Panc1 (cell line): ENCODE results near the gene RNF167. TPM values are rescaled to one million over a fixed set of nuclear protein-coding genes. Genes with fewer than 3 reads are reported as not detected.
"Not testable (repeated sequence)": the region's sequence is repeated elsewhere in the genome, so short reads cannot be mapped to it uniquely, and the experiment has no call there.

Source experiments
- ATAC-seq: fragments of 200-7000 bp; cut with Tn5 transposase; 2 replicates; pipeline ENCODE4 v1.9.1; 2020; ENCODE audit warnings: mild to moderate bottlenecking, moderate library complexity
- BruUV-seq: library from RNA; stranded (reverse); fragments of 400-500 nt; replicated peaks from 2 replicates; lab custom pipeline; 2021; lab: Mats Ljungman, UMichigan
- CTCF ChIA-PET: fragments of 300-600 bp; sonication (Branson Sonifier 250); formaldehyde crosslinking; loops from one replicate; lab custom pipeline; 2022; ENCODE audit warnings: antibody characterized with exemption; lab: Charles Lee
- POLR2A ChIA-PET: fragments of 300-600 bp; sonication (Branson Sonifier 250); formaldehyde crosslinking; loops from one replicate; lab custom pipeline; 2022; ENCODE audit warnings: antibody characterized with exemption; lab: Charles Lee
- DNase-seq: peaks from one replicate; pipeline ENCODE4 v3.0.0-alpha.2; 2010; ENCODE audit warnings: low read depth, low spot score
- H3K27ac ChIP-seq: 2 replicates; pipeline ENCODE4 v1.5.1; 2011; ENCODE audit warnings: mild to moderate bottlenecking, low read length, inconsistent platforms
- H3K27me3 ChIP-seq: fragments of 200-500 bp; sonication (Bioruptor generic); 2 replicates; pipeline ENCODE4 v1.6.0; 2014; ENCODE audit warnings: low read length, inconsistent platforms; ENCODE audit not compliant: control insufficient read depth, insufficient read depth
- H3K36me3 ChIP-seq: fragments of 200-500 bp; sonication (Bioruptor generic); 2 replicates; pipeline ENCODE4 v1.5.1; 2014; ENCODE audit warnings: inconsistent platforms, mild to moderate bottlenecking, low read length, moderate library complexity; ENCODE audit not compliant: control insufficient read depth, insufficient read depth
- H3K4me1 ChIP-seq: 2 replicates; pipeline ENCODE4 v1.5.1; 2011; ENCODE audit warnings: inconsistent platforms, mild to moderate bottlenecking, low read length, moderate library complexity; ENCODE audit not compliant: control insufficient read depth, insufficient read depth
- H3K4me3 ChIP-seq, 2 experiments: 2 replicates each; pipeline ENCODE4 v1.5.1; 2011 to 2012; ENCODE audit warnings: low read depth in 2 of 2, low read length in 2 of 2, mild to moderate bottlenecking in 2 of 2, inconsistent platforms in 1 of 2, moderate library complexity in 1 of 2
- H3K9me3 ChIP-seq: fragments of 200-500 bp; sonication (Bioruptor generic); 2 replicates; pipeline ENCODE4 v1.5.1; 2014; ENCODE audit warnings: low read depth, mild to moderate bottlenecking, inconsistent platforms, low read length, moderate library complexity; ENCODE audit not compliant: control insufficient read depth, insufficient read depth
- POLR2AphosphoS5 ChIP-seq: IDR thresholded peaks from 2 replicates; pipeline ENCODE4 v1.6.1; 2012; ENCODE audit warnings: mild to moderate bottlenecking, low read depth, low read length, moderate library complexity
- SIN3A ChIP-seq: IDR thresholded peaks from 2 replicates; pipeline ENCODE4 v1.6.1; 2012; ENCODE audit warnings: low read depth, mild to moderate bottlenecking, low read length, moderate library complexity, borderline replicate concordance; ENCODE audit not compliant: insufficient read depth
- TCF7L2 ChIP-seq: IDR thresholded peaks from 2 replicates; pipeline ENCODE4 v1.6.1; 2011; ENCODE audit warnings: mild to moderate bottlenecking, low read depth, low read length, inconsistent platforms
- in situ Hi-C: cut with HindIII; loops from 2 replicates; pipeline ENCODE4 v1.10.0; 2016; ENCODE audit warnings: low sequenced_read_pairs, low pct_unique_long_range_greater_than_20kb
- intact Hi-C: fragments of 100-400 bp; cut with micrococcal nuclease; formaldehyde crosslinking; loops from one replicate; pipeline ENCODE4 v1.10.0; 2022; ENCODE audit not compliant: unreplicated experiment
- total RNA-seq: library from RNA; stranded (reverse); gene quantifications from one replicate; pipeline ENCODE4 v1.2.1, GENCODE V29; 2021; ENCODE audit not compliant: unreplicated experiment
- TF ChIP-seq, protein P1 (sequence below): fragments of 450-650 bp; IDR thresholded peaks from 2 replicates; pipeline ENCODE4 v1.5.1; 2017; ENCODE audit warnings: mild to moderate bottlenecking
- TF ChIP-seq, protein P2 (sequence below), 2 experiments: IDR thresholded peaks; 2 replicates each; pipeline ENCODE4 v1.6.1; 2011 to 2012; ENCODE audit warnings: low read depth in 2 of 2, control low read depth in 1 of 2, low read length in 1 of 2, mild to moderate bottlenecking in 1 of 2, moderate library complexity in 1 of 2; ENCODE audit not compliant: insufficient read depth in 1 of 2

Gene RNF167
- total RNA-seq, 1 experiment from 2014 or later: 95.8 TPM

DNA sequence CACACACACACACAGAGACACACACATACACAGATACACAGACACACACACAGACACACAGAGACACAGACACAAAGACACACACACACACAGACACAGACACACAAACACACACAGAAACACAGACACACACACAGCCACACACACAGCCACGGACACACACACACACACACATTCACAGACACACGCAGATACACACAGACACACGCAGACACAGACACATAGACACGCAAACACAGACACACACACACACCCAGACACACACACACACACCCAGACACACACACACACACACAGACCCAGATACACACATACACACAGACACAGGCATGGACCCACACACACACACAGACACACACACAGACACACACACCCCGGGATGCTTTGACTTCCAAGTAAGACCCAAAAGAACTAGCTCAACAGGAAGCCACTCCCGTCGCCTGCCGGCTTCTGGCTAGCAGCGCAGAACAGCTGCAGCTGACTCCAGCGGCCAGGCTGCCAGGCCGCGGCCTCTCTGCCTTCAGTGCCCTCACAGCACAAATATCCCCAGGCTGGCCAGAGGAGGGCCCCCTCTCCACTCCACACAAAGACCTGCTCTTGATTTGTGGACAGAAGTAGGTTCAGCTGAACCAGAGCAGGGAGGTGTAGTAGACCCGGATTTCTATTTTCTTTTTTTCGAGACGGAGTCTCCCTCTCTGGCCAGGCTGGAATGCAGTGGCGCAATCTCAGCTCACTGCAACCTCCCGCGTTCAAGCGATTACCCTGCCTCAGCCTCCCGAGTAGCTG is 31.2 kb upstream of the RNF167 start:
- ATAC-seq: peak; percentile 96
- ChIA-PET CTCF (interaction anchor here (0.6 to 1.1 kb wide), 3 partner anchors 10 to 28 kb away, joined by 3 to 4 read pairs (median 4); partner anchors contain the start of gene C17orf107), POLR2A (no interaction called here)
- DNase-seq: peak; percentile 65
- Histone ChIP-seq H3K4me3 (no peak overlapping the region), H3K9me3 (no peaks in the 10 kb centered on the region), H3K27ac (peak overlapping the region; percentile 34; the same call in 1 of the 2 replicates), H3K36me3 (no peaks in the 10 kb centered on the region), H3K27me3 (no peaks in the 10 kb centered on the region), H3K4me1 (peaks cover 8% of the 10 kb centered on the region; the same call in 1 of the 2 replicates)
- TF ChIP-seq SIN3A: no peak
- TF ChIP-seq, protein P1, sequence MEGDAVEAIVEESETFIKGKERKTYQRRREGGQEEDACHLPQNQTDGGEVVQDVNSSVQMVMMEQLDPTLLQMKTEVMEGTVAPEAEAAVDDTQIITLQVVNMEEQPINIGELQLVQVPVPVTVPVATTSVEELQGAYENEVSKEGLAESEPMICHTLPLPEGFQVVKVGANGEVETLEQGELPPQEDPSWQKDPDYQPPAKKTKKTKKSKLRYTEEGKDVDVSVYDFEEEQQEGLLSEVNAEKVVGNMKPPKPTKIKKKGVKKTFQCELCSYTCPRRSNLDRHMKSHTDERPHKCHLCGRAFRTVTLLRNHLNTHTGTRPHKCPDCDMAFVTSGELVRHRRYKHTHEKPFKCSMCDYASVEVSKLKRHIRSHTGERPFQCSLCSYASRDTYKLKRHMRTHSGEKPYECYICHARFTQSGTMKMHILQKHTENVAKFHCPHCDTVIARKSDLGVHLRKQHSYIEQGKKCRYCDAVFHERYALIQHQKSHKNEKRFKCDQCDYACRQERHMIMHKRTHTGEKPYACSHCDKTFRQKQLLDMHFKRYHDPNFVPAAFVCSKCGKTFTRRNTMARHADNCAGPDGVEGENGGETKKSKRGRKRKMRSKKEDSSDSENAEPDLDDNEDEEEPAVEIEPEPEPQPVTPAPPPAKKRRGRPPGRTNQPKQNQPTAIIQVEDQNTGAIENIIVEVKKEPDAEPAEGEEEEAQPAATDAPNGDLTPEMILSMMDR: peak; percentile 90
- in situ Hi-C loops (no loop called here), intact Hi-C loops (no loop called here)
- no TSS peak for BruUV-seq

DNA sequence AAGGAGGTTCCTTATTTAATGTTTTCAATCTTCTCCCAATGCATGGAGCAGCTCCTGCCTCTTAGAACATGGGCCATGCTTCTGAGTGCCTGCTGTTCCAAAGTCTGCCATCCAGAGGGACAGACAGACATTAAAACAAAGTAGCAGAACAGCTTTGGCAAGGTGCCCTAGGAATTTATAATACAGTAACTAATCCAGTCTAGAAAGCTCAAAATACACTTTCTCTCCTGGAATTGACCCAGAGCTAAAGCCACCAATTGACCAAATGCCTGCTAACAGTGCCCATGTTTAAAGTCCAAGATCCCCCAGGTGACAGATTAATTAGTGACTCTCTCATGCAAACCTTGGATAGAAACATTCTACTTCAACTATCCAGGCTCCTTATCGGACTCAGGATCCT is 26.1 kb upstream of the RNF167 start:
- H3K27me3 ChIP-seq: no peaks in the 10 kb centered on the region
- H3K4me1 ChIP-seq: no peaks in the 10 kb centered on the region
- intact Hi-C loops: no loop called here
- H3K4me3 ChIP-seq: no peak overlapping the region
- no peaks in the 10 kb centered on the region for H3K36me3 ChIP-seq
- BruUV-seq: no TSS peak
- in situ Hi-C loops: no loop called here
- DNase-seq (no peak), ATAC-seq (no peak)
- no peak overlapping the region for H3K27ac ChIP-seq
- ChIA-PET CTCF (no interaction called here), POLR2A (interaction anchor here (0.6 kb wide), 1 partner anchor 110 kb away, joined by 3 read pairs; no protein-coding TSS in a partner anchor)
- H3K9me3 ChIP-seq: no peaks in the 10 kb centered on the region
- TF ChIP-seq, protein P2, sequence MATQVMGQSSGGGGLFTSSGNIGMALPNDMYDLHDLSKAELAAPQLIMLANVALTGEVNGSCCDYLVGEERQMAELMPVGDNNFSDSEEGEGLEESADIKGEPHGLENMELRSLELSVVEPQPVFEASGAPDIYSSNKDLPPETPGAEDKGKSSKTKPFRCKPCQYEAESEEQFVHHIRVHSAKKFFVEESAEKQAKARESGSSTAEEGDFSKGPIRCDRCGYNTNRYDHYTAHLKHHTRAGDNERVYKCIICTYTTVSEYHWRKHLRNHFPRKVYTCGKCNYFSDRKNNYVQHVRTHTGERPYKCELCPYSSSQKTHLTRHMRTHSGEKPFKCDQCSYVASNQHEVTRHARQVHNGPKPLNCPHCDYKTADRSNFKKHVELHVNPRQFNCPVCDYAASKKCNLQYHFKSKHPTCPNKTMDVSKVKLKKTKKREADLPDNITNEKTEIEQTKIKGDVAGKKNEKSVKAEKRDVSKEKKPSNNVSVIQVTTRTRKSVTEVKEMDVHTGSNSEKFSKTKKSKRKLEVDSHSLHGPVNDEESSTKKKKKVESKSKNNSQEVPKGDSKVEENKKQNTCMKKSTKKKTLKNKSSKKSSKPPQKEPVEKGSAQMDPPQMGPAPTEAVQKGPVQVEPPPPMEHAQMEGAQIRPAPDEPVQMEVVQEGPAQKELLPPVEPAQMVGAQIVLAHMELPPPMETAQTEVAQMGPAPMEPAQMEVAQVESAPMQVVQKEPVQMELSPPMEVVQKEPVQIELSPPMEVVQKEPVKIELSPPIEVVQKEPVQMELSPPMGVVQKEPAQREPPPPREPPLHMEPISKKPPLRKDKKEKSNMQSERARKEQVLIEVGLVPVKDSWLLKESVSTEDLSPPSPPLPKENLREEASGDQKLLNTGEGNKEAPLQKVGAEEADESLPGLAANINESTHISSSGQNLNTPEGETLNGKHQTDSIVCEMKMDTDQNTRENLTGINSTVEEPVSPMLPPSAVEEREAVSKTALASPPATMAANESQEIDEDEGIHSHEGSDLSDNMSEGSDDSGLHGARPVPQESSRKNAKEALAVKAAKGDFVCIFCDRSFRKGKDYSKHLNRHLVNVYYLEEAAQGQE (IDR thresholded peaks at IDR 0.05; ENCODE audit: insufficient read depth in 1 of 2, low read depth in 2 of 2, low read length in 1 of 2): no peak
- TF ChIP-seq TCF7L2 (no peak), POLR2AphosphoS5 (no peak), SIN3A (no peak)
- TF ChIP-seq, protein P1: no peak

DNA sequence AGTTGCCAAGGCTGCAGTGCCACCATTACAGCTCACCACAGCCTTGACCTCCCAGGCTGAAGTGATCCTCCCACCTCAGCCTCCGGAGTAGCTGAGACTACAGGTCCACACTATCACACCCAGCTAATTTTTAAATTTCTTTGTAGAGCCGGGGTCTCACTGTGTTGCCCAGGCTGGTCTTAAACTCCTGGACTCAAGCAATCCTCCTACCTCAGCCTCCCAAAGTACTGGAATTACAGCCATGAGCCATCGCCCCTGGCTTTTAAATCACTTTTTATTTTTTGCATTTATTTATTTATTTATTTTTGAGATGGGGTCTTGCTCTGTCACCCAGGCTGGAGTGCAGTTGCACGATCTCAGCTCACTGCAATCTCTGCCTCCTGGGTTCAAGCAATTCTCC is 25.5 kb upstream of the RNF167 start:
- POLR2A ChIA-PET, H3K4me1 ChIP-seq, in situ Hi-C loops, BruUV-seq, CTCF ChIA-PET, H3K27me3 ChIP-seq, intact Hi-C loops, H3K27ac ChIP-seq, H3K36me3 ChIP-seq, DNase-seq, H3K4me3 ChIP-seq, H3K9me3 ChIP-seq, ATAC-seq: not testable (repeated sequence)
